ENCODE results near the gene SLC35A2. TPM values are rescaled to one million over a fixed set of nuclear protein-coding genes. Genes with fewer than 3 reads are reported as not detected.

Gene SLC35A2
- total RNA-seq, 4 donors from 2014 or later: 26.9 to 47.8 (median 32.3) TPM

GRCh38 chrX:48920718-48921104 is 9.3 kb upstream of the SLC35A2 start:
- peaks cover 4 to 12% of the 10 kb centered on the region in 2 donors for H3K4me1 ChIP-seq
- H3K27me3 ChIP-seq: no peaks in the 10 kb centered on the region
- H3K27ac ChIP-seq: no peak overlapping the region
- no peak for TF ChIP-seq POLR2A (IDR thresholded peaks at IDR 0.05)
- DNase-seq: no peak
- intact Hi-C loops (cut with DNase I): no loop called here
- H3K4me3 ChIP-seq (replicated peaks in 1 of 3): no peak overlapping the region
- peaks cover 21 to 24% of the 10 kb centered on the region in 2 donors for H3K36me3 ChIP-seq
- H3K9me3 ChIP-seq: no peaks in the 10 kb centered on the region
- 86 to 90% methylated on average over 4 of the region's 4 CpGs for WGBS, 2 donors

DNA sequence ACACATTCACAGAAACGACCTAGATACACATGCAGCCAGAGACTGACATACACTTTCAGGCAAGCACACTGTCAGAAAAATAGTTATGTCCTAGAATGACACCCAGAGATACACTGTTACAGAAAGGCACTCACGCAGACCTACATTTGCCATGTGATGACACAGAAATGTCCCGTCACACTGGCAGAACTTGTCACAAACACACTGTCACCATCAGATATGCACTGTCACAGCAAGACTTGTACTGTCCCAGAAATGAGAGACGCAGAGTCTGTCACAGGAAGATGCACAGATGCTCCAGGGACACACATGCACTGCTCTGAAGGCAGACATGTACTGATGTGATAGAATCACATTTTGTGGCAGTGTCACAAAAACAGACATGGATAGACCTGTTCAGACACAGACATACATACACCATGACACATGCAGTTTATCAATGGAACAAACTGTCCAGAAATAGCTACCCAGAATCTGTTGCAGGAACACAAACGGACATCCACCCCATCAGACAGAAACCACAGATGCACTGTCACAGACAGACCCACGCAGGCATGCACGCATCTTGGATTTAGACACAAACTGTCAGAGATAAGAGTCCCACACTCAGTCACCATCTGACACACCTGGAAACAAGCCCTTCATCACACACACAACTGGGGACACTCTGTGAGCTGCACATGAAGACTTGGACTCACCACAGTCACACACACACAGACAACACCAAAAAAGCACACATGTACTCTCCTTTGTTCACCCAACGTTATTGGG is 8.7 kb upstream of the SLC35A2 start:
- TF ChIP-seq, protein P1, sequence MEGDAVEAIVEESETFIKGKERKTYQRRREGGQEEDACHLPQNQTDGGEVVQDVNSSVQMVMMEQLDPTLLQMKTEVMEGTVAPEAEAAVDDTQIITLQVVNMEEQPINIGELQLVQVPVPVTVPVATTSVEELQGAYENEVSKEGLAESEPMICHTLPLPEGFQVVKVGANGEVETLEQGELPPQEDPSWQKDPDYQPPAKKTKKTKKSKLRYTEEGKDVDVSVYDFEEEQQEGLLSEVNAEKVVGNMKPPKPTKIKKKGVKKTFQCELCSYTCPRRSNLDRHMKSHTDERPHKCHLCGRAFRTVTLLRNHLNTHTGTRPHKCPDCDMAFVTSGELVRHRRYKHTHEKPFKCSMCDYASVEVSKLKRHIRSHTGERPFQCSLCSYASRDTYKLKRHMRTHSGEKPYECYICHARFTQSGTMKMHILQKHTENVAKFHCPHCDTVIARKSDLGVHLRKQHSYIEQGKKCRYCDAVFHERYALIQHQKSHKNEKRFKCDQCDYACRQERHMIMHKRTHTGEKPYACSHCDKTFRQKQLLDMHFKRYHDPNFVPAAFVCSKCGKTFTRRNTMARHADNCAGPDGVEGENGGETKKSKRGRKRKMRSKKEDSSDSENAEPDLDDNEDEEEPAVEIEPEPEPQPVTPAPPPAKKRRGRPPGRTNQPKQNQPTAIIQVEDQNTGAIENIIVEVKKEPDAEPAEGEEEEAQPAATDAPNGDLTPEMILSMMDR (IDR thresholded peaks at IDR 0.05): no peak
- TF ChIP-seq POLR2A (IDR thresholded peaks at IDR 0.05): no peak
- Histone ChIP-seq H3K27me3 (no peaks in the 10 kb centered on the region), H3K36me3 (peaks cover 17 to 19% of the 10 kb centered on the region in 2 donors), H3K9me3 (no peaks in the 10 kb centered on the region), H3K4me3 (replicated peaks in 1 of 3) (no peak overlapping the region), H3K27ac (peak overlapping the region in 1 of 3 donors; percentile 87), H3K4me1 (peaks cover 4 to 12% of the 10 kb centered on the region in 2 donors)
- DNase-seq: no peak
- 61 to 85% methylated on average over 2 to 8 of the region's 8 CpGs for WGBS, 2 donors
- intact Hi-C loops (cut with DNase I): no loop called here

DNA sequence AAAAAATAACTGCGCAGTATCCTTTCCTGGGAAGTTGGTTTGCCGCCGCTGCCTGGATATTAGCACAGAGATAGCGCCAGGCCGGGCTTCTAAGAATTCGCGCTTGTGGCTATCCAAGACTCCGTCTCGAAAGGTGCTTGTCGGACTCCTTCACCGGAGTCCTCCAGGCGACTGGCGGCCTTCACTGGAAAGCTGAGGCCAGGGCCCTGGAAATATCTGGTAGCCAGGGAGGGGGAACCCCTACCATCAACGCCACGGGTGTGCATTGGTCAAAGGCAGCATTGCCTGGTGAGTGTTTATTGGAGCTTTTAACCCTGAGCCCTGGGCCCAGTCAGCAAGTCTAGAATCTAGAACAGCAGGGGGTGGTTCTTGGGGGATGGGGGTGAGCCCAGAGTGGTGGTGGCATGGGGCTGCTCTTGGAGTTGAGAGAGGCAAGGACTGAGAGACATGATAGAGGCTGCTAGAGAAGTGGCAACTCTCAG is 8.0 kb upstream of the SLC35A2 start:
- Histone ChIP-seq H3K36me3 (peaks cover 13 to 17% of the 10 kb centered on the region in 2 donors), H3K4me3 (replicated peaks in 1 of 3) (peak overlapping the region in 1 of 3 donors; percentile 42), H3K4me1 (peaks cover 4 to 12% of the 10 kb centered on the region in 2 donors), H3K9me3 (no peaks in the 10 kb centered on the region), H3K27ac (peak overlapping the region; percentile 17 to 87 (median 61)), H3K27me3 (no peaks in the 10 kb centered on the region)
- DNase-seq: no peak
- TF ChIP-seq POLR2A (IDR thresholded peaks at IDR 0.05): no peak
- TF ChIP-seq, protein P1 (IDR thresholded peaks at IDR 0.05): no peak
- WGBS, 2 donors: 0% methylated on average over 1 to 7 of the region's 15 CpGs
- intact Hi-C loops (cut with DNase I): no loop called here

DNA sequence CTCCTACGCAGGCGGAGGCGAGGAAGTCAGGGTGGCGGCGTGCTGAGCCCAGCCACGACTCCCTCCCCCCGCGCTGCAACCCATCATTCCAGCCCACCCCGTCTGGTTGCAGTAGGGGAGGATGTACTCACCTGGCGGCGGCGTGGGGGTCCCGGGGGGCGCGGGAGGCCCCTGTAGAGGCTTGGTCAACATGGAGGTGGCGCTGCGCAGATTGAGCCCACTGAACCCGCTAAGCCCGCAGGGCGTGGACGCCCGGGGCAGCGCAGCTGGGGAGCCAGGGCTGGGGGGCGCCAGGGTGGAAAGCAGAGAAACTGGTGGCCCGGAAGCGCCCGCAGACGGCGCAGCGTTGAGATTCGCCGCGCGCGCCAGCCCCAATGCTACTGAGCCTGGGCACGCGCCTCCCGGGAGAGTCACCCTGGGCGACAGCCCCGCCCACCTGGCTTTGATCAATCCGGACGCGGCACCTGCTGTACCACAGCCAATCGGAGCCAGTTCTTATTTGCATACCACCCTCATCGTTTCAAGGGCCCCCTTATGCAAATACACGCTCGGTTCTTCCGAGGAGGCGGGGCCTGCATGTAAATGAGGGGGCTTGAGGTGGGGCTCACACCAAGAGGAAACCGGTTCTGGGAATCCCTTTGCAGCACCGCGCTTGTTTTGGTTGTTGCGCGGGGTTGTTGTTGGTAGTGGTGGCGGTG is 7.3 kb upstream of the SLC35A2 start, which contains the start of gene PIM2:
Gene PIM2 (minus strand): TSS at position 382 of the 698 bp plus-strand sequence. CDS start 190 bp downstream, at position 192.
- peak; percentile 94 to 95 for DNase-seq
- H3K36me3 ChIP-seq: peaks cover 13 to 15% of the 10 kb centered on the region in 2 donors
- peaks cover 4 to 12% of the 10 kb centered on the region in 2 donors for H3K4me1 ChIP-seq
- peak within 1 kb of the TSS in 2 of 3 donors; percentile 42 for H3K4me3 ChIP-seq (replicated peaks in 1 of 3)
- no peaks in the 10 kb centered on the region for H3K9me3 ChIP-seq
- H3K27ac ChIP-seq: peak within 1 kb of the TSS; percentile 33 to 87 (median 80)
- TF ChIP-seq POLR2A (IDR thresholded peaks at IDR 0.05): peak; percentile 47 to 97
- TF ChIP-seq, protein P1 (IDR thresholded peaks at IDR 0.05): peak in 1 of 6 experiments; percentile 5
- no peaks in the 10 kb centered on the region for H3K27me3 ChIP-seq
- 0% methylated on average over 5 to 8 of the region's 55 CpGs for whole genome bisulfite sequencing, 2 donors
- intact Hi-C loops (cut with DNase I): no loop called here

DNA sequence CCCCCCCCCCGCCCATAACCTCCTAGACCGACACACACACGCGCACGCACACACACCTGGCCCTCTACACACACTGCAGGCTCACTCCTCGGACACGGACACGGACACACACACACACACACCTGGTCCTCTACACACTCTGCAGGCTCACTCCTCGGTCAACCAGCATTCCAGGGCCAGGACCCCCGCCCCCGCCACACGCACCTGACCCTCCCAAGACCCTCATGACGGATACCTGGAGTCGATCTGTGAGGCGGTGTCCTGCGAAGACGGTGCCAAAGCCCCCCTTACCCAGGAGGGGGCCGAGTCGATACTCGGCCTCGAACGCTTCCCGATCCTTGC is 6.8 kb upstream of the SLC35A2 start:
- no peaks in the 10 kb centered on the region for H3K27me3 ChIP-seq
- H3K9me3 ChIP-seq: no peaks in the 10 kb centered on the region
- H3K27ac ChIP-seq: peak overlapping the region; percentile 33 to 87 (median 80)
- TF ChIP-seq, protein P1 (IDR thresholded peaks at IDR 0.05): no peak
- no peak for TF ChIP-seq POLR2A (IDR thresholded peaks at IDR 0.05)
- peaks cover 4 to 12% of the 10 kb centered on the region in 2 donors for H3K4me1 ChIP-seq
- H3K4me3 ChIP-seq (replicated peaks in 1 of 3): peak overlapping the region in 2 of 3 donors; percentile 42
- intact Hi-C loops (cut with DNase I): no loop called here
- no peak for DNase-seq
- H3K36me3 ChIP-seq: peaks cover 8 to 10% of the 10 kb centered on the region in 2 donors
- WGBS, 2 donors: no CpG with 5 or more reads among the region's 23 CpGs
